Mammary epithelial cell (primary cell): ENCODE measurements around the gene DRGX.

Experiments
- CTCF ChIP-seq, 2 donors: IDR thresholded peaks in 1 of 2; conservative IDR thresholded peaks in 1 of 2; 2 replicates each; pipeline ENCODE4 v1.5.1; 2011 to 2012; ENCODE audit warnings: inconsistent platforms in 2 of 2, low read length in 2 of 2, mild to moderate bottlenecking in 2 of 2, control low read depth in 1 of 2, low read depth in 1 of 2; ENCODE audit not compliant: insufficient read depth in 1 of 2; ENCODE audit errors: extremely low read depth in 1 of 2
- EZH2 ChIP-seq: IDR thresholded peaks from 2 replicates; pipeline ENCODE4 v1.6.1; 2012; ENCODE audit warnings: low read length, inconsistent platforms, borderline replicate concordance

DNA sequence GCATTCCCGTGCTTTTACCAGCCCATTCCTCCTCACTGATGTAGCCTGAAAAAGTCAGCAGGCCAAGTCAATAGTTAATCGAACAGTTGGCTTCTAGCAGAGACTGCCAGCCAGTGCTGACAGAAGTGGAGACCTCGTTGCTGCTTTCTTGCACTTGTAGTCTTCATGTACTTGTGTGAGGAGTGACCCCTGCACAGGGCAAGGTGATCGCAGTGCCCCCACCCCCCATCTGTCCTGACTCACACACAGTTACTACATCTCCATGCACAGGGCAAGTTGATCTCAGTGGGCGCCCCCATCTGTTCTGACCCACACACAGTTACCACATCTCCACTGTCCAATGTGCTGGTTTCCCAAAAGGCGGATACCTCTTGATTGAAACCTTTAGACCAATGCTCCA lies 62.7 kb downstream of the DRGX start:
- no peak for TF ChIP-seq CTCF (conservative IDR thresholded peaks at IDR 0.05 in 1 of 2, IDR thresholded peaks at IDR 0.05 in 1 of 2; ENCODE audit: extremely low read depth in 1 of 2, insufficient read depth in 1 of 2, low read depth in 1 of 2, low read length in 2 of 2)
- TF ChIP-seq EZH2 = no peak
